Loucy (cell line): ENCODE measurements around the gene RALGAPB.

Experiments
- EZH2phosphoT487 ChIP-seq: fragments of 200-600 bp; IDR thresholded peaks from 2 replicates; pipeline ENCODE4 v1.6.1; 2018; ENCODE audit warnings: antibody characterized with exemption, mild to moderate bottlenecking, moderate library complexity, borderline replicate concordance
- TF ChIP-seq, protein P1 (sequence below): fragments of 200-600 bp; sonication (generic); conservative IDR thresholded peaks from 2 replicates; pipeline ENCODE4 v1.5.1; 2014; ENCODE audit warnings: mild to moderate bottlenecking, antibody characterized with exemption, low read length

DNA sequence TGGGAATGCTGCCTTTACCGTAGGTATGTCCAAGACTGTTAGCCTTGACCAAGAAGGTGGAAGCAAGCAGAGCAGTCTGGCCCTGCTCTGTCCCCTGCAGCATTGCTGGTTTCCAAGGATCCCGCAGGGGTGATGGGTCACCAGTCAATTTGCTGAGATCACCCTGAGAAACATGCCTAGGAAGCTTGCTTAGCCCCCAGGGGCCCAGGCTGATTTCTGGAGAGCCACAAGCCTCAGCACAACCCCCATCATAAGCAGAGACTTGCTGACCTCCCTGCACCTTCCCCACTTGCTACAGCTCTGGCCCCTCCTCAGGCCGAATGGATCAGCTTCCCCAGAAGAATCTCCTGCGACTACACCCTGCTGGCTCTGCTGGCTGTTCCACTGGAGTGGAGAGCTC lies 150.4 kb downstream of the RALGAPB start:
- TF ChIP-seq, protein P1, sequence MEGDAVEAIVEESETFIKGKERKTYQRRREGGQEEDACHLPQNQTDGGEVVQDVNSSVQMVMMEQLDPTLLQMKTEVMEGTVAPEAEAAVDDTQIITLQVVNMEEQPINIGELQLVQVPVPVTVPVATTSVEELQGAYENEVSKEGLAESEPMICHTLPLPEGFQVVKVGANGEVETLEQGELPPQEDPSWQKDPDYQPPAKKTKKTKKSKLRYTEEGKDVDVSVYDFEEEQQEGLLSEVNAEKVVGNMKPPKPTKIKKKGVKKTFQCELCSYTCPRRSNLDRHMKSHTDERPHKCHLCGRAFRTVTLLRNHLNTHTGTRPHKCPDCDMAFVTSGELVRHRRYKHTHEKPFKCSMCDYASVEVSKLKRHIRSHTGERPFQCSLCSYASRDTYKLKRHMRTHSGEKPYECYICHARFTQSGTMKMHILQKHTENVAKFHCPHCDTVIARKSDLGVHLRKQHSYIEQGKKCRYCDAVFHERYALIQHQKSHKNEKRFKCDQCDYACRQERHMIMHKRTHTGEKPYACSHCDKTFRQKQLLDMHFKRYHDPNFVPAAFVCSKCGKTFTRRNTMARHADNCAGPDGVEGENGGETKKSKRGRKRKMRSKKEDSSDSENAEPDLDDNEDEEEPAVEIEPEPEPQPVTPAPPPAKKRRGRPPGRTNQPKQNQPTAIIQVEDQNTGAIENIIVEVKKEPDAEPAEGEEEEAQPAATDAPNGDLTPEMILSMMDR: no peak
- no peak for TF ChIP-seq EZH2phosphoT487
